Activated CD4-positive, alpha-beta T cell treated with anti-CD3 and anti-CD28 coated beads, Interleukin-2, amount 50 U/mL, for 1 hour (primary cell): Measurements from ENCODE around the gene PER3.
"Not testable (repeated sequence)": the region's sequence is repeated elsewhere in the genome, so short reads cannot be mapped to it uniquely, and the experiment has no call there.

ENCODE experiments used
- DNase-seq: peaks from one replicate; pipeline ENCODE4 v3.0.0-alpha.2; 2020

The PER3 gene

DNA sequence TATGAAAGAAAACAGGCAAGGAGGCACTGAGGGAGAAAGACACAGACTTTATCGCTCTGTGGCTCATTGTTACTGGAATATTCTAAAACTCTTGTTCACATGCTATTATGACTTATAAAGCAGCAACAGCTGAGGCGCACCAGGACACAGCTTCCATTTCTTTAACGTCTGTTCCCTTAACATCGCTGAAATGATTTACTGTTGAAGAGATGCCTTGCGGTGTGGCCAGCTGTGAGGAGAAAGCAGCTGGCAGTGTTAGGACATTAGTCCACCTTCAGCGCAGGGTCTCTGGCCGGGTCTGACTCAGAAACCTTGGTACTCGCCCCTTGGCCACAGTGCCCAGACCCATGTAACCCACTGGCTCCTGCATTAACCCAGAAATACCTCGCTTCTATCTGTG, 3.1 kb upstream of the PER3 start:
- DNase-seq, result no peak

DNA sequence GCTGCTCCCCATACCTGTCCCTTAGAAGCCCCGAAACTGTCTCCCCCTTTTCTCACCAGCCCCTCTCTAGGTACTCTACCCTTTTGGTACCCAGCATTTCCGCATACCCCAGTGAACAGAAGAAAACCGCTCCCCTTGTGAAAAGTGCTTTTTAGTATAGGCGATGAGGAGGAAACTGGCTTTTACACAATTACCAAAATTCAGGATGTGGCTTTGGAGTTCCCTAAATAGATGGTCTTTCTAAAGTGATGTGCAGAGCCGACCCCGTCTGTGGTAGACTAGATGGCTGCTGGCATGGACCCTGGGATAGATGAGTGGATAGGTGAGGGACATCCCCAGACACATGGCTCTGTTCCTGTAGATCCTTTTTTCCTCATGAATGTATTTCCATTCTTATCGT, 2.6 kb upstream of the PER3 start:
- no peak for DNase-seq

DNA sequence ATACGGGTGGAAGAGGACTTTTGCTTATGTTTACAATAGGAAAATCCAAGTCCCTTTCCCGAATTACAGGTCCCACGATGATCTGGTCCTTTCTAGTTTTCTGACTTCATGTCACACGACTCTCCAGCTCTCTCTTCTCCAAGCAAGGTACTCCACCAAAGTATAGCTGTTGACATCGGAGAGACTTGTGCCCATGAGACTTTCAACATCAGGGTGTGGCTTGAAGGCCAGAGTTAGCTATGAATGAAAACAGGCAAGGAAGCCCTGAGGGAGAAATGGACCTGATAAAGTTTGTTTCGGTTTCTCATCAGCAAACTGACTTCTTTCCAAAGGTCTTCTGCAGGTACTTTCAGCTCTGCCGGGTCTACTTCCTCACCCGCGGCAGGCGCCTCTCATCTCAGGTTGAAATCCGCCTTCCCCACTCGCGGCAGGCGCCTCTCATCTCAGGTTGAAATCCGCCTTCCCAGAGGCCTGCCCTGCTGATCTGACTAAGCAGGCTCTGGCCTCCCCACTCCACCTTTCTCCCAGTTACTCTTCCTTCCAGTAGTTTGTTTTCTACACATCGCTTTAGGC, 2.1 kb upstream of the PER3 start:
- no peak for DNase-seq

DNA sequence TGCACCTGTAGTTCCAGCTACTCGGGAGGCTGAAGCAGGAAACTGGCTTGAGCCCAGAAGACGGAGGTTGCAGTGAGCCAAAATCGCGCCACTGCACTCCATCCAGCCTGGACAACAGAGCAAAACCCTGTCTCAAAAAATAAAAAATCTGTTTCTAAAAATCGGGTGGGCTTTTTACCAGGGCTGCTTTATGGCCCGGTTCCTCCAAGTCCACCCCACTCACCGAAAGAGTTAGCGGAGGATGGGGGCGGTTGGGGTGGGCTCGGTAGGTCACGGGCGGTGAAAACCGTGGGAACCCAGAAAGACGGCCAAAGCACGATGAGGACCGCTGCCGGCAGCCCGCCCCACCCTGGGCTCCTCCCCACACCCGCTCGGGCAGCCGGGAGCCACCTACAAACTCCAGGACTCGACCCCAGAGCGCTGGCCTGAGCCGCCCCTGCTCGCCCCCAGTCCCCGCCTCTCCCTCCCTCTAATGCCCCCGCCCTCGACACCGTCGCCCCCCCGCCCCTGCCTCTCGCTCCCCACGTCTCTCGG, 846 bp upstream of the PER3 start:
- no peak for DNase-seq

DNA sequence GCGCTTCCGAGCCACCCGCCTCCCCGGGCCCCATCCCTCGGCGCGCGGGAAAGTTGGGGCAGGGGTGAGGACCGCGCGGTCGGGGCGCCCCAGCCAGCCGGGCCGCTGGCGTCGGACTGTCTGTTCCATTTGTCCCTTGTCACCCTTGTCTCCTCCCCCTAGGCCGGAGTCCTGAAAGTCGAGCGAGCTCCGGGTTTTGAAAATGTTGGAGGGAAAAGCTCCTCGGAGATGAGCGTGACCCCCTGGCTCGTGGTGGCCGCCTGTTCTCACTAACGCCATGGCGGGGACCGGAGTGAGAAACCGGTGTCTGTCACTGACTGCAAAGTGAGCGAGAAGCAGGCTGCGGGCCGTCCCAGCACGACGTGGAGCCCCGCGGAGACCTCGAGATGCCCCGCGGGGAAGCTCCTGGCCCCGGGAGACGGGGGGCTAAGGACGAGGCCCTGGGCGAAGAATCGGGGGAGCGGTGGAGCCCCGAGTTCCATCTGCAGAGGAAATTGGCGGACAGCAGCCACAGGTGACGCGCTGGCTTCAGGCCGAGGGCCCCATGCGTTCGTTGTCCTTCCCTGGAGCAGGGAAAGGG, 491 bp downstream of the PER3 start:
- DNase-seq, result no peak

DNA sequence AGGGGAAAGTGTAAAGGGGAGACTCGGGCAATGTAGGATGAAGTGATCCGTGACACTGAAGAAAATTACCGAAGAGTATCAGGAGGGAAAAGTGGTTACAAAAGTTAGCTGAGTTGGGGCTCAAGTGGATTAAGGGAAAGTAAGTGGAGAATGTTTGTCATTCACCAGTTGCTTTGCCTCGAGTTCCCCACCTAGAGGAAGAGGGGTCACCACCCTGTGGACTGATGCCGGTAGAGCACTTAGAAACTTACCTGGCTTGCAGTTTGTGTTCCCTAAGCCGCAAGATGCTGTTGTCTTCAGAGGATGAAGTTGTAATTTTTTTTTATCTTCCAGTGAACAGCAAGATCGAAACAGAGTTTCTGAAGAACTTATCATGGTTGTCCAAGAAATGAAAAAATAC, 1.0 kb downstream of the PER3 start:
- DNase-seq, result no peak

DNA sequence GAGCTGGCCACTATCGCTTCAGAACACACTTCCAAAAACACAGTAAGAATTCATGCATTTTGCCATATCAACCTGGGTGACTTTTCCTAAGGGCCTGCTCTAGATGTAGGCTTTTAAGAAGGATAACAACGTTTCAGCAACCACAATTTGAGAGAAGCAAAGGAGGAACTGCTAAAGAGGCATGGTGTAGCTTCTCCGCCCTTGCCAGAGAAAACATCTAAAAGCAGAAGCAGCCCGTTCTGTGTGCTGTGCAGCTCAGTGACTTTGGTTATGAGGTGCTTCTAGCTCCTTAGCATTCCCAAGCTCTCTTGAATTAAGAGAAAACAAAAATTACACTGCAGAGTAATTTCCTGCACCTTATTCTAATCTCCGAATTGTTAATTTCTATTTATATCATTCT, 2.7 kb downstream of the PER3 start:
- DNase-seq, result no peak

DNA sequence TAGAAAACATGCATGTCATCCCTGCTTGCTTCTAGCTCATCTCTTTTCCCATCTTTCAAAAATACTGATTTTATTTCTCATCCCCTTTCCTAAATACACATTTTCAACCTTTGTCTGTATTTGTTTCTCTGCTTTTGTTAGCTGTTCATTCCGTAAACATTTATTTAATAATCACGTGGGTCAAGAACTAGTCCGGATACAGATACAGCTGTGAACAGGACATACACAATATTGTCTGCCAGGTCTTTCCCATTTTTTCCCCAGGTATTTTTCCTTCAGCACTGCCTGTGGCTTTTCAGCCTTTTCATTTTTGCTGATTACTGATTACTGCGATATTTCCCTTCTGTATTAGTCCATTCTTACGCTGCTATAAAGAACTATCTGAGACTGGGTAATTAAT, 5.7 kb downstream of the PER3 start:
- DNase-seq, result no peak

DNA sequence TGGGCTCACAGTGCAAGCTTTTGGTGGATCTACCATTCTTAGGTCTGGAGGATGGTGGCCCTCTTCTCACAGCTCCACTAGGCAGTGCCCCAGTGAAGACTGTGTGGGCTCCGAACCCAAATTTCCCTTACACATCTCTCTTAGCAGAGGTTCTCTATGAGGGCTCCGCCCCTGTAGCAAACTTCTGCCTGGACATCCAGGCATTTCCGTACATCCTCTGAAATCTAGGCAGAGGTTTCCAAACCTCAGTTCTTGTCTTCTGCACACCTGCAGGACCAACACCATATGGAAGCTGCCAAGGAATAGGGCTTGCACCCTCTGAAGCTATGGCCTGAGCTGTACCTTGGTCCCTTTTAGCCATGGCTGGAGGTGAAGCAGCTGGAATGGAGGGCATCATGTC, 6.9 kb downstream of the PER3 start:
- not testable (repeated sequence) for DNase-seq

DNA sequence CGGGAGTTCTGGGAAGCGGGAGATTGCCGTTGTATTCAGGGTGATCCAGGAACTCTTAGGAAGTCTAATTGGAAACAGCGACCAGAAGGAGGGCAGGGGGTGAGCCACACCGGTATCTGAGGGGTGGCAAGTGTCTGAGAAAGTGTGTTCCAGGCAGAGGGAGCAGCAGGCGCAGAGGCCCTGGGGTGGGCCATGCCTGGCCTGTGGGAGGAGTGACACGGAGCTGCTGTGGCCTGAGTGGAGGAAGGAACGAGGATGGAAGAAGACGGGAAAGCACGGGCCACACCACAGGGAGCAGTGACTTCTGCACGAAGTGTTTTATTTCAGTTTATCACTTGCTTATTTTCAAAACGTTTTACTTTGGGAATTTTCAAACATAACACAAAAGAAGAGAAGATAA, 11.3 kb downstream of the PER3 start:
- DNase-seq, result no peak

DNA sequence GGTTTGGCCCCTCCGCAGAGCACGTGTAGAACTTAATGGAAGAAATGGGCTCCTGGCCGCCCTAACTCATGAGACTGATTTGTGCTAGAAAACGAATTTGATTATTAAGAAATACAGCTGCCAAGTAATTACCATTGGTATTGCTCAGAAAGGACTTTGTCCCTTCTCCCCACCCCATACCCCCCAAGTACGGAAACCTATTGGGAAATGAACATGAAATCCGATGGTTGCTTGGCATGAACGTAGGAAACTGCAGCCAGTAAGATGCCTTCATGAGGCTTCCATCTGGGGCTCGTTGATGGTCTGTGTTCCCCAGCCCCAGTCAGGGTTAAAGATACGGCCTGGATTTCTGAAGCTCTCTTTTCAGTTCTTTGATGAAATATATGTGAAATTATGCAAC, 21.4 kb downstream of the PER3 start:
- DNase-seq, result no peak

DNA sequence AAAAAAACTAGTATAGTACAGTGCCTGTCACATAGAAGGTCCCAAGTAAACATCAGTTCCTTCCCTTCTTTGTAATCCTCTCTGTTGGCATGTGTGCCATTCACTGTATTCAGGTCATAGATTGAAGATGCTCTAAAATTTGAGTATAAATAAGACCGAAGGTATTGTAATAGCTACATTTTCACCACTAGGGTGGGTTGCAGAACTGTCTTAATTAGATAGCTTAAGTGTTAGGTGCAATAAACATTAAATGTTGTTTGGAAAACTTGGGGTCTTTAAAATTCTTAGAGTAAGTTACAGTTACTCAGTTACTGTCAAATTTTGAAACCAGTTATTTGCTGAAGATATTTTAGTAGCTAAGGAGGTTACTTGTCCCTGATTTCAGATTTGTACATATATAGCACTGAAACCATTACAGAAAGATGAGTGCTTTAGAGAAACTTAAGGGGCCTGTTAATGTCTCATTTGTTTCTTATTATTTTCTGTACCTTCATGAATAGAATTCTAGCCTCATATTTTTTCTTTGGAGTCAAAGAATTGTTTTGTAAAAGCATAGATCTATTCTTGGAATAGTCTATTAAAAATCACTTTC, 24.3 kb downstream of the PER3 start:
- no peak for DNase-seq

DNA sequence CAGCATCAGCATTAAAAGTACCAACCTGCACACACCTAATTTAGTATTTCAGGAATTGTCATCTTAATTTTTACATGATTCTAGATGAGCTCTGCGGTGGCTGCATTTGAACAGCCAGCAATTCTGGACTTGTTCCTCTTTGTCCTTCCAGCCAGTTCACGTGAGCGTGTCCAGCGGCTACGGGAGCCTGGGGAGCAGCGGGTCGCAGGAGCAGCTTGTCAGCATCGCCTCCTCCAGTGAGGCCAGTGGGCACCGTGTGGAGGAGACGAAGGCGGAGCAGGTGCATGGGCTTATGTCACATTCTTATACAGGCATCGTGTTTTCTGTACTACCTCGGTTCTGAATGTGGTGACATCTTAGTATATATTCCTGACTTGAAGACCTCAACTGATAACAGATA, 25.7 kb downstream of the PER3 start:
- no peak for DNase-seq

DNA sequence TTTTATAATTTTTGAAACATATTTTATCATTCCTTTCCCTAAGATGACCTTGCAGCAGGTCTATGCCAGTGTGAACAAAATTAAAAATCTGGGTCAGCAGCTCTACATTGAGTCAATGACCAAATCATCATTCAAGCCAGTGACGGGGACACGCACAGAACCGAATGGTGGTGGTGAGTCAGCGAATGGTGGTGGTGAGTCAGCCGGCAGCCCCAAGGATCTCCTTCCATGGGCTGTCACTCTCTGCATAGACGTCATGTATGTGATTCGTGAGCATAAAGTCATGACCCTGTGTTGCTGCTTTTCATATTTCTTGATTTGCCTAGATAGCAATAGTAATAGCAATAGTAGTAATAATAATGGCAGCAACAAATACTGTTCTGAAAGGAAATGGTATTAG, 26.3 kb downstream of the PER3 start:
- no peak for DNase-seq

DNA sequence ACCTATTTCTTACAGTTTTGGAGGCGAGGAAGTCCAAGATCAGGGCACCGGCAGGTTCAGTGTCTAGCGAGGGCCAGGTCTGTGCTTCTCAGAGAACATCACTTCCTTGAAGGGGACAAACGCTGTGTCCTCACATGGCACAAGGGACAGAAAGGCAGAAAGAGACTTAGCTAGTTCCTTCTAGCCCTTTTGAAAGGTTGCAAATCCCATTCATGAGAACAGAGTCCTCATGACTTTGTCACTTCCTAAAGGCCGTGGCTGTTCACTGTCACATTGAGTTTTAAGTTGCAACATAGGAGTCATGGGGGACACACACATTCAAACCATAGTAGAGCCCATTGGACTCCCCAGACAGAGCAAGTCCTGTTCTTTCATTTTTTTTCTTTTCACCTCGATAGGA, 27.4 kb downstream of the PER3 start:
- no peak for DNase-seq

DNA sequence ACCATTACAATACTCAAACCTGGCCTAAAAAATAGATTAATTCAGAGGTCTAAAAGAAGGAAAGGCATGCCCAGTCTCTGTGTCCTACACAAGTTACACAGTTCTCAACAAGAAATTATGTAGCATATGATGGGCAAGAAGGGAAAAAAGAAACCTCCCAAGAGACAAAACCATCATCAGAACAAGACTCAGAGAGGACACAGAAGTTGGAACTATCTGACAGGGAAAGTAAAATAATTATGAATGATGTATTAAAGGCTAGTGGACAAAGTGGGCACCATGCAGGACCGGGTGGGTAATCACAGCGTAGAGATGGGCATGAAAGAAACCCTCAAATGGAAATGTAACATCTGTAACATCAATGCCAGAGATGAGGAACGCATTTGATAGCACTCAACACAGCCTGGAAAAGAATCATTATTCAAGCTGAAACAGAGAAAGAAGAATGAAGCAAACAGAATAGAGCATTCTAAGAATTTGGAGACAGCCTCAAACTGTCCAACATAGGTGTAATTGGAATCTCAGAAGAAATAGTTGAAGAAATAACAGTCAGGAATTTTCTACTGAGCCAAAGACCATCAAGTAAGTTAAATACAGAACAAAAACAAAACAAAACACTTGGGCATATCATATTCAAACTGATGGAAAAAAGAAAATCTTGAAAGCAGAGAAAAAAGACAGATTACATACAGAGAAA, 29.7 kb downstream of the PER3 start:
- DNase-seq, result no peak

DNA sequence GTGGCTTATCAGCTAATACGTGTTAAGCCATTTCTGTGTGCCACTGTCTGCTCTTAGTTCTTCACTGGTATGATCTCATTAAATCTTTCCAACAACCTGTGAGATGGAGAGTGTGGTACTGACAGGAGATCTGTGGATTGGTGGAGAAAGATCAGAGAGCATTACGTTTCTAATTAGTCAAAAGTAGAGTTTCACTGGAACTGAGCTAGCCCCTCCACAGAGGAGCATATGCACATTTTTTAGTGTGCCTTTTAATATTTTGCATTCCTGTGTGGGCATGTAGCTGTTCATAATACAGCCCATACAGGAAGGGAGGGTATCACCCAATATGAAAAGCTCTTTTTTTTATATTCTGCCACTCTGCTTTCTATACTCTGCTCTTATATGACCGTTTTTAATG, 37.2 kb downstream of the PER3 start:
- DNase-seq, result no peak

DNA sequence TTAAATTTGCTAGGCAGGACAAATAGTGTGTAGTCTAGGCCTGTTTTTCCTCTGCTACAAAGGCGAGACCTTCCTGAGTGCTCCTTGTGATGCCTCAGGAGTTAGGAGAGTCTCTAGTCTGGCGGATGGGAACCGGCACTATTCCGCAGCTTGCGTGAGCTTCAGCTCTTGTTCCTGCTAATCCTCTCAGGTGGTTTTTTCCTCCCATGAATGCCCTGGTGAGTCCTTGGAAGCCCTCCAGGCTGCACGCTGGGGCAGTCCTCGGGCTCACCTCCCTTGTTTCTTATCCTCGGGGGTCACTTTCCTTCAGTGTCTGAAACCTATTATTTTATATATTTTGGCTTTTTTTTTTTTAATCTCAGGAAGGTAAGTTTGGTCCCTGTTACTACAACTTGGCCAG, 40.6 kb downstream of the PER3 start:
- DNase-seq, result no peak

DNA sequence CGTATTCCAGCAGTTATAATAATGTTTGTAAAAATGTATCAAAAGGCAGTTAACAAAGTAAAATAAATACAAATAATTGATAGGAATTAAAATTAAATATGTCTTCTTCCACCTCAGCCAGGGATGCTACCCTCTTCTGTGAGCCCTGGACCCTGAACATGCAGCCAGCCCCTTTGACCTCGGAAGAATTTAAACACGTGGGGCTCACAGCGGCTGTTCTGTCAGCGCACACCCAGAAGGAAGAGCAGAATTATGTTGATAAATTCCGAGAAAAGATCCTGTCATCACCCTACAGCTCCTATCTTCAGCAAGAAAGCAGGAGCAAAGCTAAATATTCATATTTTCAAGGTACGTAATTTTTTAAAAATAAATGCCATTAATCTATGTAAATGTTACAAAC, 42.3 kb downstream of the PER3 start:
- no peak for DNase-seq

DNA sequence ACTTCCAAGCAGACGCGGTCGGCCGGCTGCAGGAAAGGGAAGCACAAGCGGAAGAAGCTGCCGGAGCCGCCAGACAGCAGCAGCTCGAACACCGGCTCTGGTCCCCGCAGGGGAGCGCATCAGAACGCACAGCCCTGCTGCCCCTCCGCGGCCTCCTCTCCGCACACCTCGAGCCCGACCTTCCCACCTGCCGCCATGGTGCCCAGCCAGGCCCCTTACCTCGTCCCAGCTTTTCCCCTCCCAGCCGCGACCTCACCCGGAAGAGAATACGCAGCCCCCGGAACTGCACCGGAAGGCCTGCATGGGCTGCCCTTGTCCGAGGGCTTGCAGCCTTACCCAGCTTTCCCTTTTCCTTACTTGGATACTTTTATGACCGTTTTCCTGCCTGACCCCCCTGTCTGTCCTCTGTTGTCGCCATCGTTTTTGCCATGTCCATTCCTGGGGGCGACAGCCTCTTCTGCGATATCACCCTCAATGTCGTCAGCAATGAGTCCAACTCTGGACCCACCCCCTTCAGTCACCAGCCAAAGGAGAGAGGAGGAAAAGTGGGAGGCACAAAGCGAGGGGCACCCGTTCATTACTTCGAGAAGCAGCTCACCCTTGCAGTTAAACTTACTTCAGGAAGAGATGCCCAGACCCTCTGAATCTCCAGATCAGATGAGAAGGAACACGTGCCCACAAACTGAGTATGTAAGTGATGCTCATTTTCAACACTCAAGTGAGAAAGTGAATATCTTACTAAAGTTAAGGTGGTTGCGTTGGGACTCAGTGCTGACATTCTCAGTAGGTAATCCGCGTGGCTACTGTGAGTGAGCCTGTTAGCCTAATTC, 43.2 kb downstream of the PER3 start:
- peak; percentile 37 for DNase-seq

DNA sequence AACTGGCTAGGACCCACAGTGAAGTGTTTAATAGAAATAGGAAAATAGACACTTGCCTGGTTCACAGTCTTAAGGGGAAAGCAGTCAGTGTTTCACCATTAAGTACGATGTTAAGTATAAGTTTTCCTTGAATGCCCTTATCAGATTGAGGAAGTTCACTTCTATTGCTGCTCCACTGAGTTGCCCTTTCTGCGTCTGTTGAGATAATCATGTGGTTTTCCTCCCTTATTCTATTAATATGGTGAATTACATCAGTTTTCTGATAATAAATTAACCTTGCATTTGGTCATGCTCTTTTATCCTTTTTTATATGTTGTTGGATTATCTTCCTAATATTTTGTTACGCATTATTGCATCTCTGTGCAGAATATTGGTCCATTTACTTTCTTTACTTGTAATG, 47.4 kb downstream of the PER3 start:
- DNase-seq, result no peak

DNA sequence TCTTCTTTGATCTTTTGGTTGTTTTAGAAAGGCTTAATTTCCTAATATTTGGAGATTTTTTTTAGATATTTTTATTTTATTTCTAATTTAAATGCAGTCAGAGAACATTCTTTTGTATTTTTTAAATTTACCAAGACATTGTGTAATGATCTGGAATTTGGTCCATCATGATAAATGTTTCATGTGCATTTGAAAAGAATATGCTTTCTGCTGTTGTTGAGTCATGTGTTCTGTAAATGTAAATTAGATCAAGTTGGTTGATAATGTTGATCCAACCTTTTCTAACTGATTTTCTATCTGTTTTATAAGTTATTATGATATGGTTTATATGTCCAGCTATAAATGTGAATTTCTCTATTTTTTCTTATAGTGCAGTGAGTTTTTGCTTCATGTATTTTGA, 48.9 kb downstream of the PER3 start:
- no peak for DNase-seq

DNA sequence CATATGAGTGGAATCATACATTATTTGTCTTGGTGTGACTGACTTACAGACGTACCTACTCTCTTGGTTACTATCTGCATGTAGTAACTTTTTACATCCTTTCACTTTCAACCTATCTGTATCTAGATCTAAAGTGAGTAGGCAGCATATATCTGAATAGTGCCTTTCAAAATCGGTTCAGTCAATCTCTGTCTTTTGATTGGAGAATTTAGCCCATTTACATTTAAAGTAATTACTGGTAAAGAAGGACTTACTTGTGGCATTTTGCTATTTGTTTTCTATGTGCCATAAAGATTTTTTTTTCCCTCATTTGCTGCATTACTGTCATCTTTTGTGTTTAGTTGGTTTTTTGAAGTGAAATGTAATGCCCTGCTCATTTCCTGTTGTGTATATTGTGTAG, 54.6 kb downstream of the PER3 start:
- no peak for DNase-seq
